Measurements from ENCODE around the gene TRPM1. TPM values are rescaled to one million over a fixed set of nuclear protein-coding genes. Genes with fewer than 3 reads are reported as not detected.

The TRPM1 gene
- total and polyA plus RNA-seq, 12 donors = 0.34 TPM; not detected in 11

- no peaks in the 10 kb centered on the region for H3K9me3 ChIP-seq (replicated peaks in 1 of 3)
- 87 to 95% (median 93%) methylated on average over 5 of the region's 5 CpGs for WGBS, 4 donors
- H3K4me3 ChIP-seq = no peak overlapping the region
- H3K36me3 ChIP-seq (replicated peaks in 1 of 2) = no peaks in the 10 kb centered on the region
- DNase-seq = no peak
- no peaks in the 10 kb centered on the region for H3K27me3 ChIP-seq
- no peaks in the 10 kb centered on the region for H3K4me1 ChIP-seq (replicated peaks in 1 of 2)
- TF ChIP-seq POLR2A (IDR thresholded peaks at IDR 0.05) (no peak), CTCF (IDR thresholded peaks at IDR 0.05) (no peak)
- intact Hi-C loops (cut with DNase I) = no loop called here
- H3K27ac ChIP-seq = no peak overlapping the region
Measured at GRCh38 chr15:31133890-31134289, 32.4 kb upstream of the TRPM1 start.

- DNase-seq = no peak
- no peaks in the 10 kb centered on the region for H3K4me1 ChIP-seq (replicated peaks in 1 of 2)
- no peaks in the 10 kb centered on the region for H3K9me3 ChIP-seq (replicated peaks in 1 of 3)
- no peak overlapping the region for H3K27ac ChIP-seq
- no peaks in the 10 kb centered on the region for H3K36me3 ChIP-seq (replicated peaks in 1 of 2)
- TF ChIP-seq CTCF (IDR thresholded peaks at IDR 0.05) = no peak
- no peak for TF ChIP-seq POLR2A (IDR thresholded peaks at IDR 0.05)
- H3K27me3 ChIP-seq = no peaks in the 10 kb centered on the region
- intact Hi-C loops (cut with DNase I) = no loop called here
- no peak overlapping the region for H3K4me3 ChIP-seq
- WGBS, 4 donors = 81 to 90% (median 90%) methylated on average over 10 to 12 of the region's 12 CpGs
Measured at GRCh38 chr15:31131853-31132375, 30.4 kb upstream of the TRPM1 start.

- no peak for TF ChIP-seq CTCF (IDR thresholded peaks at IDR 0.05)
- no peak for TF ChIP-seq POLR2A (IDR thresholded peaks at IDR 0.05)
- Histone ChIP-seq H3K27me3 (no peaks in the 10 kb centered on the region), H3K27ac (no peak overlapping the region), H3K36me3 (replicated peaks in 1 of 2) (no peaks in the 10 kb centered on the region), H3K4me3 (no peak overlapping the region), H3K4me1 (replicated peaks in 1 of 2) (no peaks in the 10 kb centered on the region), H3K9me3 (replicated peaks in 1 of 3) (no peaks in the 10 kb centered on the region)
- intact Hi-C loops (cut with DNase I) = no loop called here
- WGBS, 4 donors = 56 to 60% (median 58%) methylated on average over 11 to 12 of the region's 12 CpGs
- DNase-seq = no peak
Measured at GRCh38 chr15:31130576-31131237, 29.2 kb upstream of the TRPM1 start.

GRCh38 chr15:31129769-31130303 lies 28.3 kb upstream of the TRPM1 start:
- Histone ChIP-seq H3K27me3 (no peaks in the 10 kb centered on the region), H3K27ac (no peak overlapping the region), H3K4me1 (replicated peaks in 1 of 2) (no peaks in the 10 kb centered on the region), H3K9me3 (replicated peaks in 1 of 3) (no peaks in the 10 kb centered on the region), H3K4me3 (no peak overlapping the region), H3K36me3 (replicated peaks in 1 of 2) (no peaks in the 10 kb centered on the region)
- no peak for TF ChIP-seq CTCF (IDR thresholded peaks at IDR 0.05)
- no peak for TF ChIP-seq POLR2A (IDR thresholded peaks at IDR 0.05)
- intact Hi-C loops (cut with DNase I) = loop anchor here in 1 of 2 donors (5.0 to 10.0 kb wide), 2 partner anchors 165 to 468 kb away; no protein-coding TSS in a partner anchor
- 40 to 78% (median 64%) methylated on average over 1 to 3 of the region's 3 CpGs for WGBS, 4 donors
- DNase-seq = no peak

All from adrenal gland (tissue), 12 donors.